ENCODE results near the gene SPATA45.
"Not testable (repeated sequence)": the region's sequence is repeated elsewhere in the genome, so short reads cannot be mapped to it uniquely, and the experiment has no call there.

DNA sequence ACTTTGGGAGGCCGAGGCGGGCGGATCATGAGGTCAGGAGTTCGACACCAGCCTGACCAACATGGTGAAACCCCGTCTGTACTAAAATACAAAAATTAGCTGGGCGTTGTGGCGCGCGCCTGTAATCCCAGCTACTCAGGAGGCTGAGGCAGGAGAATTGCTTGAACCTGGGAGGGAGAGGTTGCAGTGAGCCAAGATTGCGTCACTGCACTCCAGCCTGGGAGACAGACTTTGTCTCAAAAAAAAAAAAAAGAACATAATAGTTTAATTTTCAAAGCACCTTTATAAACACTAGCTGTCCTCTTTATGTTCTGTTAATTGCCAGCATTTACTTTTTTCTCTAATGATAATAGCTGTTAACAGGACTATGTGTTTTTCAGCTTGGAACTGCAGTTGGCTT lies 15.9 kb upstream of the SPATA45 start:
- not testable (repeated sequence) for TF ChIP-seq RXRA (IDR thresholded peaks at IDR 0.05); REST (IDR thresholded peaks at IDR 0.05); RAD21 (IDR thresholded peaks at IDR 0.05); MAX (IDR thresholded peaks at IDR 0.05); TAF1 (conservative IDR thresholded peaks at IDR 0.05); SP1 (IDR thresholded peaks at IDR 0.05); ZBTB33 (IDR thresholded peaks at IDR 0.05); EGR1 (IDR thresholded peaks at IDR 0.05; ENCODE audit: low read depth in 2 of 2); YY1 (IDR thresholded peaks at IDR 0.05); JUND (IDR thresholded peaks at IDR 0.05); FOXA1 (IDR thresholded peaks at IDR 0.05)
- TF ChIP-seq, protein P1, sequence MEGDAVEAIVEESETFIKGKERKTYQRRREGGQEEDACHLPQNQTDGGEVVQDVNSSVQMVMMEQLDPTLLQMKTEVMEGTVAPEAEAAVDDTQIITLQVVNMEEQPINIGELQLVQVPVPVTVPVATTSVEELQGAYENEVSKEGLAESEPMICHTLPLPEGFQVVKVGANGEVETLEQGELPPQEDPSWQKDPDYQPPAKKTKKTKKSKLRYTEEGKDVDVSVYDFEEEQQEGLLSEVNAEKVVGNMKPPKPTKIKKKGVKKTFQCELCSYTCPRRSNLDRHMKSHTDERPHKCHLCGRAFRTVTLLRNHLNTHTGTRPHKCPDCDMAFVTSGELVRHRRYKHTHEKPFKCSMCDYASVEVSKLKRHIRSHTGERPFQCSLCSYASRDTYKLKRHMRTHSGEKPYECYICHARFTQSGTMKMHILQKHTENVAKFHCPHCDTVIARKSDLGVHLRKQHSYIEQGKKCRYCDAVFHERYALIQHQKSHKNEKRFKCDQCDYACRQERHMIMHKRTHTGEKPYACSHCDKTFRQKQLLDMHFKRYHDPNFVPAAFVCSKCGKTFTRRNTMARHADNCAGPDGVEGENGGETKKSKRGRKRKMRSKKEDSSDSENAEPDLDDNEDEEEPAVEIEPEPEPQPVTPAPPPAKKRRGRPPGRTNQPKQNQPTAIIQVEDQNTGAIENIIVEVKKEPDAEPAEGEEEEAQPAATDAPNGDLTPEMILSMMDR (IDR thresholded peaks at IDR 0.05; ENCODE audit: low read depth, low read length, missing input control) = not testable (repeated sequence)

Measured in liver (tissue), 3 donors.